Measurements from ENCODE around the gene ST3GAL5.

Gene ST3GAL5

GRCh38 chr2:85802354-85803103 is 86.3 kb downstream of the ST3GAL5 start:
- DNase-seq, result no peak
- no peak overlapping the region for H3K4me3 ChIP-seq (ENCODE audit: low read length)

GRCh38 chr2:85801871-85802270 is 86.9 kb downstream of the ST3GAL5 start:
- no peaks in the 10 kb centered on the region for H4K20me1 ChIP-seq (ENCODE audit: insufficient read depth, low read length)
- no peak for DNase-seq
- H3K4me3 ChIP-seq (ENCODE audit: low read length), result no peak overlapping the region
- H3K9ac ChIP-seq (ENCODE audit: low read length), result no peak overlapping the region
- H3K9me3 ChIP-seq (replicated peaks; ENCODE audit: insufficient read depth, low read length), result no peaks in the 10 kb centered on the region
- H3K9me2 ChIP-seq (replicated peaks; ENCODE audit: insufficient read depth, low read length), result no peaks in the 10 kb centered on the region
- H3K79me2 ChIP-seq (ENCODE audit: low read length), result no peaks in the 10 kb centered on the region
- H3K27me3 ChIP-seq (replicated peaks; ENCODE audit: insufficient read depth, low read length), result no peaks in the 10 kb centered on the region; the same call in 1 of the 2 replicates
- H3K36me3 ChIP-seq (replicated peaks; ENCODE audit: insufficient read depth, low read length), result no peaks in the 10 kb centered on the region
- H2AFZ ChIP-seq (ENCODE audit: low read length), result no peak overlapping the region
- H3K4me2 ChIP-seq (ENCODE audit: low read depth, low read length), result no peak overlapping the region
- H3F3A ChIP-seq (ENCODE audit: insufficient read depth, low read length), result no peaks in the 10 kb centered on the region
- no peak for TF ChIP-seq CTCF (IDR thresholded peaks at IDR 0.05; ENCODE audit: low read length)
- no peak for TF ChIP-seq EZH2phosphoT487 (IDR thresholded peaks at IDR 0.05; ENCODE audit: low read length)
- TF ChIP-seq EZH2 (optimal IDR thresholded peaks at IDR 0.05; ENCODE audit: low read depth, low read length), result no peak
- no peaks in the 10 kb centered on the region for H3K4me1 ChIP-seq (ENCODE audit: low read length)
- H3K27ac ChIP-seq (ENCODE audit: low read length), result no peak overlapping the region

More at GRCh38 chr2:85802354-85803103, 86.3 kb downstream of the ST3GAL5 start:
- no peaks in the 10 kb centered on the region for H3K9me3 ChIP-seq (replicated peaks; ENCODE audit: insufficient read depth, low read length)
- no peak overlapping the region for H3K27ac ChIP-seq (ENCODE audit: low read length)
- no peaks in the 10 kb centered on the region for H3K36me3 ChIP-seq (replicated peaks; ENCODE audit: insufficient read depth, low read length)
- H3K27me3 ChIP-seq (replicated peaks; ENCODE audit: insufficient read depth, low read length), result no peaks in the 10 kb centered on the region; the same call in 1 of the 2 replicates
- no peaks in the 10 kb centered on the region for H3K4me1 ChIP-seq (ENCODE audit: low read length)
- H2AFZ ChIP-seq (ENCODE audit: low read length), result no peak overlapping the region
- no peak overlapping the region for H3K4me2 ChIP-seq (ENCODE audit: low read depth, low read length)
- H3K9me2 ChIP-seq (replicated peaks; ENCODE audit: insufficient read depth, low read length), result no peaks in the 10 kb centered on the region
- no peaks in the 10 kb centered on the region for H3K79me2 ChIP-seq (ENCODE audit: low read length)
- TF ChIP-seq EZH2 (optimal IDR thresholded peaks at IDR 0.05; ENCODE audit: low read depth, low read length), result no peak
- no peak for TF ChIP-seq EZH2phosphoT487 (IDR thresholded peaks at IDR 0.05; ENCODE audit: low read length)
- TF ChIP-seq CTCF (IDR thresholded peaks at IDR 0.05; ENCODE audit: low read length), result no peak
- no peaks in the 10 kb centered on the region for H4K20me1 ChIP-seq (ENCODE audit: insufficient read depth, low read length)
- H3F3A ChIP-seq (ENCODE audit: insufficient read depth, low read length), result no peaks in the 10 kb centered on the region
- no peak overlapping the region for H3K9ac ChIP-seq (ENCODE audit: low read length)

GRCh38 chr2:85800586-85800985 is 88.2 kb downstream of the ST3GAL5 start:
- Histone ChIP-seq H3K4me1 (ENCODE audit: low read length) (no peaks in the 10 kb centered on the region), H4K20me1 (ENCODE audit: insufficient read depth, low read length) (no peaks in the 10 kb centered on the region), H3F3A (ENCODE audit: insufficient read depth, low read length) (no peaks in the 10 kb centered on the region), H3K9ac (ENCODE audit: low read length) (no peak overlapping the region), H3K27ac (ENCODE audit: low read length) (no peak overlapping the region), H3K9me3 (replicated peaks; ENCODE audit: insufficient read depth, low read length) (no peaks in the 10 kb centered on the region), H3K36me3 (replicated peaks; ENCODE audit: insufficient read depth, low read length) (no peaks in the 10 kb centered on the region), H3K79me2 (ENCODE audit: low read length) (no peaks in the 10 kb centered on the region), H3K27me3 (replicated peaks; ENCODE audit: insufficient read depth, low read length) (no peaks in the 10 kb centered on the region; the same call in 1 of the 2 replicates), H2AFZ (ENCODE audit: low read length) (no peak overlapping the region), H3K9me2 (replicated peaks; ENCODE audit: insufficient read depth, low read length) (no peaks in the 10 kb centered on the region), H3K4me3 (ENCODE audit: low read length) (no peak overlapping the region), H3K4me2 (ENCODE audit: low read depth, low read length) (no peak overlapping the region)
- no peak for TF ChIP-seq CTCF (IDR thresholded peaks at IDR 0.05; ENCODE audit: low read length)
- DNase-seq, result no peak
